Measurements from ENCODE around the gene KIF4B. TPM values are rescaled to one million over a fixed set of nuclear protein-coding genes. Genes with fewer than 3 reads are reported as not detected.
A peak's percentile ranks its signal among the peaks of the same experiment; 100 is the strongest.
"Not testable (repeated sequence)": the region's sequence is repeated elsewhere in the genome, so short reads cannot be mapped to it uniquely, and the experiment has no call there.

KIF4B gene
- total RNA-seq, 4 donors from 2014 or later, result under 0.01 to 0.08 (median 0.05) TPM; not detected in 1

- TF ChIP-seq CTCF (IDR thresholded peaks at IDR 0.05) (peak in 1 of 4 experiments; percentile 39), EP300 (IDR thresholded peaks at IDR 0.05) (no peak), POLR2A (IDR thresholded peaks at IDR 0.05) (no peak), POLR2AphosphoS5 (IDR thresholded peaks at IDR 0.05) (no peak)
- WGBS, 2 donors (ENCODE audit: low coverage in 1 of 2), result 67 to 83% methylated on average over 1 to 4 of the region's 11 CpGs
- Histone ChIP-seq H3K4me1 (no peaks in the 10 kb centered on the region), H3K4me3 (no peak overlapping the region), H3K9me3 (no peaks in the 10 kb centered on the region), H3K27me3 (peaks cover 3% of the 10 kb centered on the region), H3K36me3 (no peaks in the 10 kb centered on the region), H3K27ac (no peak overlapping the region)
- ATAC-seq, result no peak
Observed at GRCh38 chr5:155004138-155004744, 9.3 kb upstream of the KIF4B start.

GRCh38 chr5:155006265-155006664, 7.3 kb upstream of the KIF4B start:
- H3K27me3 ChIP-seq, H3K4me1 ChIP-seq, H3K36me3 ChIP-seq, ATAC-seq, H3K27ac ChIP-seq, H3K9me3 ChIP-seq, H3K4me3 ChIP-seq: not testable (repeated sequence)
- WGBS, 2 donors (ENCODE audit: low coverage in 1 of 2), result 100% methylated on average over 1 of the region's 1 CpG; no CpG with 5 or more reads in 1 of the 2 donors

GRCh38 chr5:155008669-155009068, 4.9 kb upstream of the KIF4B start:
- WGBS, 2 donors (ENCODE audit: low coverage in 1 of 2), result 70 to 76% methylated on average over 3 of the region's 3 CpGs
- no peak for ATAC-seq
- H3K9me3 ChIP-seq, result no peaks in the 10 kb centered on the region

GRCh38 chr5:155010881-155011280, 2.7 kb upstream of the KIF4B start:
- 83 to 94% methylated on average over 1 to 2 of the region's 3 CpGs for WGBS, 2 donors (ENCODE audit: low coverage in 1 of 2)
- TF ChIP-seq EP300 (IDR thresholded peaks at IDR 0.05), result no peak
- TF ChIP-seq POLR2A (IDR thresholded peaks at IDR 0.05), result no peak
- no peak for TF ChIP-seq POLR2AphosphoS5 (IDR thresholded peaks at IDR 0.05)
- TF ChIP-seq CTCF (IDR thresholded peaks at IDR 0.05), result no peak

More at GRCh38 chr5:155008669-155009068, 4.9 kb upstream of the KIF4B start:
- TF ChIP-seq POLR2A (IDR thresholded peaks at IDR 0.05) (no peak), EP300 (IDR thresholded peaks at IDR 0.05) (no peak), CTCF (IDR thresholded peaks at IDR 0.05) (no peak), POLR2AphosphoS5 (IDR thresholded peaks at IDR 0.05) (no peak)
- Histone ChIP-seq H3K4me1 (no peaks in the 10 kb centered on the region), H3K27ac (no peak overlapping the region), H3K4me3 (no peak overlapping the region), H3K36me3 (no peaks in the 10 kb centered on the region), H3K27me3 (peaks cover 3% of the 10 kb centered on the region)

GRCh38 chr5:155015239-155015638, 1.7 kb downstream of the KIF4B start:
- ATAC-seq, result no peak
- H3K36me3 ChIP-seq, result no peaks in the 10 kb centered on the region
- no peaks in the 10 kb centered on the region for H3K4me1 ChIP-seq
- no peaks in the 10 kb centered on the region for H3K27me3 ChIP-seq
- no peak overlapping the region for H3K27ac ChIP-seq
- no peak for TF ChIP-seq POLR2A (IDR thresholded peaks at IDR 0.05)
- no peak for TF ChIP-seq CTCF (IDR thresholded peaks at IDR 0.05)
- TF ChIP-seq EP300 (IDR thresholded peaks at IDR 0.05), result no peak
- TF ChIP-seq POLR2AphosphoS5 (IDR thresholded peaks at IDR 0.05), result no peak
- H3K9me3 ChIP-seq, result peaks cover 0 to 7% (median 0%) of the 10 kb centered on the region in 3 donors
- H3K4me3 ChIP-seq, result no peak overlapping the region
- 71 to 100% methylated on average over 2 to 4 of the region's 6 CpGs for WGBS, 2 donors (ENCODE audit: low coverage in 1 of 2)

More at GRCh38 chr5:155010881-155011280, 2.7 kb upstream of the KIF4B start:
- H3K9me3 ChIP-seq, result peaks cover 0 to 4% (median 0%) of the 10 kb centered on the region in 3 donors
- no peak overlapping the region for H3K27ac ChIP-seq
- no peak overlapping the region for H3K4me3 ChIP-seq
- no peaks in the 10 kb centered on the region for H3K4me1 ChIP-seq
- ATAC-seq, result no peak
- H3K27me3 ChIP-seq, result peaks cover 3% of the 10 kb centered on the region
- no peaks in the 10 kb centered on the region for H3K36me3 ChIP-seq

Measured in gastroesophageal sphincter (tissue), 4 donors.